Measurements from ENCODE around the gene DHDH. TPM values are rescaled to one million over a fixed set of nuclear protein-coding genes. Genes with fewer than 3 reads are reported as not detected.
"Not testable (repeated sequence)": the region's sequence is repeated elsewhere in the genome, so short reads cannot be mapped to it uniquely, and the experiment has no call there.

DHDH gene
- not detected for total RNA-seq

GRCh38 chr19:48933382-48933932 is at the start of gene DHDH:
Gene DHDH (plus strand): TSS chr19:48933699. CDS start chr19:48933722, 23 bp downstream.
- no peak for TF ChIP-seq CTCF (IDR thresholded peaks at IDR 0.05)
- Histone ChIP-seq H3K27ac (no peak within 1 kb of the TSS), H3K4me3 (peak within 1 kb of the TSS; percentile 51 to 66), H3K27me3 (no peaks in the 10 kb centered on the region), H3K36me3 (no peaks in the 10 kb centered on the region), H3K4me1 (no peaks in the 10 kb centered on the region), H3K9me3 (no peaks in the 10 kb centered on the region)
- intact Hi-C loops (cut with DNase I): no loop called here
- peak in 1 of 2 donors; percentile 85 for DNase-seq (ENCODE audit: low spot score in 2 of 2)

GRCh38 chr19:48883726-48884125 is 49.8 kb upstream of the DHDH start:
- peaks cover 0 to 7% of the 10 kb centered on the region in 2 donors for H3K36me3 ChIP-seq
- no peaks in the 10 kb centered on the region for H3K27me3 ChIP-seq
- intact Hi-C loops (cut with DNase I): no loop called here
- H3K9me3 ChIP-seq: no peaks in the 10 kb centered on the region
- peaks cover 4 to 13% of the 10 kb centered on the region in 2 donors for H3K4me1 ChIP-seq
- no peak for TF ChIP-seq CTCF (IDR thresholded peaks at IDR 0.05)
- H3K4me3 ChIP-seq: no peak overlapping the region
- DNase-seq (ENCODE audit: low spot score in 2 of 2): no peak
- H3K27ac ChIP-seq: no peak overlapping the region

- intact Hi-C loops (cut with DNase I): no loop called here
- DNase-seq (ENCODE audit: low spot score in 2 of 2): no peak
- no peak overlapping the region for H3K27ac ChIP-seq
- no peak for TF ChIP-seq CTCF (IDR thresholded peaks at IDR 0.05)
- no peak overlapping the region for H3K4me3 ChIP-seq
- H3K9me3 ChIP-seq: no peaks in the 10 kb centered on the region
- H3K27me3 ChIP-seq: no peaks in the 10 kb centered on the region
- no peaks in the 10 kb centered on the region for H3K36me3 ChIP-seq
- H3K4me1 ChIP-seq: no peaks in the 10 kb centered on the region
These were observed 45.5 kb upstream of the DHDH start for GRCh38 chr19:48887861-48888612.

GRCh38 chr19:48889496-48889895 is 44.0 kb upstream of the DHDH start:
- intact Hi-C loops (cut with DNase I); H3K4me3 ChIP-seq; H3K36me3 ChIP-seq; H3K4me1 ChIP-seq; H3K27ac ChIP-seq; H3K9me3 ChIP-seq; DNase-seq (ENCODE audit: low spot score in 2 of 2); H3K27me3 ChIP-seq: not testable (repeated sequence)

GRCh38 chr19:48890551-48890950 is 42.9 kb upstream of the DHDH start:
- H3K36me3 ChIP-seq: no peaks in the 10 kb centered on the region
- H3K4me3 ChIP-seq: no peak overlapping the region
- no peaks in the 10 kb centered on the region for H3K27me3 ChIP-seq
- no peak for DNase-seq (ENCODE audit: low spot score in 2 of 2)
- H3K27ac ChIP-seq: no peak overlapping the region
- no peaks in the 10 kb centered on the region for H3K9me3 ChIP-seq
- intact Hi-C loops (cut with DNase I): no loop called here
- TF ChIP-seq CTCF (IDR thresholded peaks at IDR 0.05): no peak
- no peaks in the 10 kb centered on the region for H3K4me1 ChIP-seq

- DNase-seq (ENCODE audit: low spot score in 2 of 2): no peak
- peaks cover 0 to 3% of the 10 kb centered on the region in 2 donors for H3K4me1 ChIP-seq
- no peaks in the 10 kb centered on the region for H3K9me3 ChIP-seq
- H3K27me3 ChIP-seq: no peaks in the 10 kb centered on the region
- TF ChIP-seq CTCF (IDR thresholded peaks at IDR 0.05): no peak
- no peak overlapping the region for H3K27ac ChIP-seq
- intact Hi-C loops (cut with DNase I): no loop called here
- H3K36me3 ChIP-seq: no peaks in the 10 kb centered on the region
- H3K4me3 ChIP-seq: peak overlapping the region in 1 of 2 donors; percentile 59
These were observed 38.3 kb upstream of the DHDH start for GRCh38 chr19:48895226-48895625.

Data from ascending aorta (tissue), 2 donors.